ENCODE measurements around the gene ZSCAN22. TPM values are rescaled to one million over a fixed set of nuclear protein-coding genes. Genes with fewer than 3 reads are reported as not detected.

Gene ZSCAN22
- total RNA-seq, 2 donors from 2014 or later, result 2.7 to 4.1 TPM

DNA sequence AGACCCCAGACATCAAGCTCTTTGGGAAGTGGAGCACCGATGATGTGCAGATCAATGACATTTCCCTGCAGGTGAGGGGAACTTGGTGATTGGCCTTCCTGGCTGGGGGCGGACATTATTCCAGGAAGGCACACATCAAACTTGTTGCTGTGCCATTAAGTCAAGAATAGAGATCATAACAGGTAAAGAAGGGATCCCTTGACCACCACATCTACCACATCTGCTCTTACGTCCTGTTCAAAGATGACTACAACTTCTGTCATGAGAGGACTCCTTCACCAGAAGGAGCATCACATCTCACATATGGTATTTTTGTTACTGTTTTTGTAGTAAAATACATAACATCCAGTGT, 61.4 kb downstream of the ZSCAN22 start:
- peaks cover 3 to 6% of the 10 kb centered on the region in 2 donors for H3K36me3 ChIP-seq
- TF ChIP-seq POLR2A (IDR thresholded peaks at IDR 0.05) (no peak), POLR2AphosphoS5 (IDR thresholded peaks at IDR 0.05) (no peak)
- TF ChIP-seq, protein P1, sequence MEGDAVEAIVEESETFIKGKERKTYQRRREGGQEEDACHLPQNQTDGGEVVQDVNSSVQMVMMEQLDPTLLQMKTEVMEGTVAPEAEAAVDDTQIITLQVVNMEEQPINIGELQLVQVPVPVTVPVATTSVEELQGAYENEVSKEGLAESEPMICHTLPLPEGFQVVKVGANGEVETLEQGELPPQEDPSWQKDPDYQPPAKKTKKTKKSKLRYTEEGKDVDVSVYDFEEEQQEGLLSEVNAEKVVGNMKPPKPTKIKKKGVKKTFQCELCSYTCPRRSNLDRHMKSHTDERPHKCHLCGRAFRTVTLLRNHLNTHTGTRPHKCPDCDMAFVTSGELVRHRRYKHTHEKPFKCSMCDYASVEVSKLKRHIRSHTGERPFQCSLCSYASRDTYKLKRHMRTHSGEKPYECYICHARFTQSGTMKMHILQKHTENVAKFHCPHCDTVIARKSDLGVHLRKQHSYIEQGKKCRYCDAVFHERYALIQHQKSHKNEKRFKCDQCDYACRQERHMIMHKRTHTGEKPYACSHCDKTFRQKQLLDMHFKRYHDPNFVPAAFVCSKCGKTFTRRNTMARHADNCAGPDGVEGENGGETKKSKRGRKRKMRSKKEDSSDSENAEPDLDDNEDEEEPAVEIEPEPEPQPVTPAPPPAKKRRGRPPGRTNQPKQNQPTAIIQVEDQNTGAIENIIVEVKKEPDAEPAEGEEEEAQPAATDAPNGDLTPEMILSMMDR (IDR thresholded peaks at IDR 0.05), result no peak
- no peaks in the 10 kb centered on the region for H3K27me3 ChIP-seq (replicated peaks; ENCODE audit: insufficient read depth)
- H3K27ac ChIP-seq, result no peak overlapping the region
- peak overlapping the region in 1 of 2 donors; percentile 67 for H3K4me3 ChIP-seq
- H3K4me1 ChIP-seq (replicated peaks), result peaks cover 7% of the 10 kb centered on the region
- 84% methylated on average over 3 of the region's 3 CpGs for WGBS
- H3K9me3 ChIP-seq, result no peaks in the 10 kb centered on the region
- intact Hi-C loops (cut with DNase I), result no loop called here
- no peak for DNase-seq (ENCODE audit: low spot score)

Small RNA genes within 50 kb of the gene (microRNA-seq; reads per million reads assigned to microRNA genes)
- gene MIR4754, result 1.1 reads per million, percentile 11 among the genes with 10 or more reads in this experiment
- gene MIR6806, result 0.34 reads per million

Small RNA genes within 50 kb of the gene (small RNA-seq; reads per million reads assigned to genes)
- 0 to 0.10 reads per million in 2 donors for gene MIR4754
- gene MIR6806, result 0 to 0.10 reads per million in 2 donors
- 0.60 to 1.6 reads per million in 2 donors for gene RNA5SP473

Other genes starting within 250 kb of the ZSCAN22 start
- 100 to 1,000 TPM; 108 to 146 TPM for gene ZSCAN18, start 228.8 kb upstream of the ZSCAN22 start, total RNA-seq
- gene ZNF329, start 176.2 kb upstream of the ZSCAN22 start, total RNA-seq, result 10 to 100 TPM; 14.7 to 18.4 TPM
- 10 to 100 TPM; 34.5 to 34.7 TPM for gene ZNF274, start 143.9 kb upstream of the ZSCAN22 start, total RNA-seq
- gene ZNF544, start 98.1 kb upstream of the ZSCAN22 start, total RNA-seq, result 10 to 100 TPM; 56.9 to 87.4 TPM
- gene ZNF8, start 48.0 kb upstream of the ZSCAN22 start, total RNA-seq, result 1 to 10 TPM; 6.1 to 9.3 TPM
- gene ERVK3-1, start 21.6 kb upstream of the ZSCAN22 start, total RNA-seq, result 10 to 100 TPM; 40.1 to 54.5 TPM
- 10 to 100 TPM in 1 of 2 donors, 1 to 10 TPM in 1; 5.6 to 25.6 TPM for gene A1BG, start 26.5 kb downstream of the ZSCAN22 start, total RNA-seq
- 10 to 100 TPM in 1 of 2 donors, 1 to 10 TPM in 1; 6.6 to 11.0 TPM for gene ZNF497, start 35.8 kb downstream of the ZSCAN22 start, total RNA-seq
- gene ZNF837, start 54.0 kb downstream of the ZSCAN22 start, total RNA-seq, result 10 to 100 TPM; 12.2 to 15.7 TPM
- 1,000 to 10,000 TPM; 1,184 to 2,289 TPM for gene RPS5, start 60.3 kb downstream of the ZSCAN22 start, total RNA-seq
- 1 to 10 TPM in 1 of 2 donors, under 1 TPM in 1; 0.62 to 7.0 TPM for gene RNF225, start 68.7 kb downstream of the ZSCAN22 start, total RNA-seq
- gene ZNF584, start 81.7 kb downstream of the ZSCAN22 start, total RNA-seq, result 10 to 100 TPM; 10.8 to 19.4 TPM
- gene ZNF132, start 113.2 kb downstream of the ZSCAN22 start, total RNA-seq, result 10 to 100 TPM in 1 of 2 donors, 1 to 10 TPM in 1; 8.1 to 12.2 TPM
- 10 to 100 TPM; 10.8 to 16.4 TPM for gene ZNF324B, start 124.6 kb downstream of the ZSCAN22 start, total RNA-seq
- 10 to 100 TPM; 22.9 to 27.1 TPM for gene ZNF324, start 140.1 kb downstream of the ZSCAN22 start, total RNA-seq
- gene ZNF446, start 149.4 kb downstream of the ZSCAN22 start, total RNA-seq, result 10 to 100 TPM; 37.8 to 38.0 TPM
- gene SLC27A5, start 185.0 kb downstream of the ZSCAN22 start, total RNA-seq, result 10 to 100 TPM in 1 of 2 donors, 1 to 10 TPM in 1; 6.6 to 20.7 TPM
- gene ZBTB45, start 192.8 kb downstream of the ZSCAN22 start, total RNA-seq, result 10 to 100 TPM; 22.0 to 24.0 TPM
- 100 to 1,000 TPM; 237 to 374 TPM for gene TRIM28, start 217.1 kb downstream of the ZSCAN22 start, total RNA-seq
- gene CHMP2A, start 228.1 kb downstream of the ZSCAN22 start, total RNA-seq, result 100 to 1,000 TPM; 102 to 126 TPM
- 10 to 100 TPM; 27.7 to 44.2 TPM for gene UBE2M, start 231.6 kb downstream of the ZSCAN22 start, total RNA-seq
- 10 to 100 TPM; 47.5 to 67.3 TPM for gene MZF1, start 246.3 kb downstream of the ZSCAN22 start, total RNA-seq